KBM-7 (cell line): ENCODE results near the gene CDIPT.
A peak's percentile ranks its signal among the peaks of the same experiment; 100 is the strongest.

Source experiments
- DNase-seq: peaks from one replicate; pipeline ENCODE4 v3.0.0-alpha.2; 2015
- in situ Hi-C: fragments of 300-500 bp; cut with MboI; formaldehyde crosslinking; loops from 2 replicates; pipeline ENCODE4 v1.14.3; 2020; ENCODE audit warnings: low sequenced_read_pairs, low pct_unique_long_range_greater_than_20kb, mixed read lengths

CDIPT gene

GRCh38 chr16:29815793-29816693 is 47.0 kb downstream of the CDIPT start, which contains the start of gene PAGR1:
TSS of gene PAGR1 (plus strand) at chr16:29816152. CDS start at chr16:29816526, 374 bp downstream.
- in situ Hi-C loops = no loop called here
- peak; percentile 99 for DNase-seq

GRCh38 chr16:29815032-29815721 is 47.8 kb downstream of the CDIPT start:
- peak; percentile 18 for DNase-seq
- in situ Hi-C loops = no loop called here

GRCh38 chr16:29814592-29814991 is 48.4 kb downstream of the CDIPT start:
- in situ Hi-C loops = no loop called here
- DNase-seq = no peak

GRCh38 chr16:29813644-29814562 is 49.1 kb downstream of the CDIPT start:
- DNase-seq = no peak
- in situ Hi-C loops = no loop called here

GRCh38 chr16:29812754-29813643 is 50.0 kb downstream of the CDIPT start:
- in situ Hi-C loops = no loop called here
- DNase-seq = no peak

- in situ Hi-C loops = no loop called here
- DNase-seq = peak; percentile 63
These were observed 50.9 kb downstream of the CDIPT start, which contains the start of gene PRRT2 for GRCh38 chr16:29811896-29812665. TSS of gene PRRT2 (plus strand) at chr16:29812193. CDS start at chr16:29813055, 862 bp downstream.

GRCh38 chr16:29811170-29811895 is 51.7 kb downstream of the CDIPT start:
- in situ Hi-C loops = no loop called here
- peak; percentile 87 for DNase-seq

- in situ Hi-C loops = no loop called here
These were observed 52.3 kb downstream of the CDIPT start for GRCh38 chr16:29810699-29811169.

GRCh38 chr16:29809850-29810698 is 53.0 kb downstream of the CDIPT start:
- in situ Hi-C loops = no loop called here
- DNase-seq = peak; percentile 74

More at GRCh38 chr16:29810699-29811169, 52.3 kb downstream of the CDIPT start:
- DNase-seq = no peak

GRCh38 chr16:29809031-29809747 is 53.8 kb downstream of the CDIPT start:
- in situ Hi-C loops = no loop called here
- no peak for DNase-seq
